HepG2 (cell line): ENCODE measurements around the gene SLC12A1. TPM values are rescaled to one million over a fixed set of nuclear protein-coding genes. Genes with fewer than 3 reads are reported as not detected.

Experiments
- ATAC-seq: fragments of 200-7000 bp; cut with Tn5 transposase; 3 replicates; pipeline ENCODE4 v1.9.1; 2020; ENCODE audit warnings: mild to moderate bottlenecking, moderate library complexity
- BruUV-seq: library from RNA; stranded (reverse); fragments of 400-500 nt; replicated peaks from 2 replicates; lab custom pipeline; 2021; lab: Mats Ljungman, UMichigan
- CTCF ChIA-PET: fragments of 300-600 bp; formaldehyde crosslinking; extraction: SDS; loops from one replicate; lab custom pipeline; 2021; ENCODE audit warnings: low total read pairs, inconsistent platforms, low intra/inter-chr PET ratio; lab: Yijun Ruan, JAX
- POLR2A ChIA-PET: fragments of 350-600 bp; sonication (Branson Sonifier 250); formaldehyde crosslinking; loops from one replicate; lab custom pipeline; 2020; ENCODE audit warnings: antibody characterized with exemption, inconsistent platforms; lab: Yijun Ruan, JAX
- DNase-seq: peaks from one replicate; pipeline ENCODE4 v3.0.0-alpha.2; 2015; ENCODE audit warnings: low spot score
- FAIRE-seq: peaks from 3 replicates; lab custom pipeline; 2011; peaks lifted over from hg19 to GRCh38; lab: Jason Lieb, UNC
- H2AFZ ChIP-seq: one replicate; pipeline ENCODE4 v1.6.1; 2011; ENCODE audit warnings: low read length, inconsistent platforms
- H3K27ac ChIP-seq: fragments of 300-600 bp; 3 replicates; pipeline ENCODE4 v1.8.0; 2011; ENCODE audit warnings: mixed run types, mild to moderate bottlenecking, mixed read lengths, low read length, inconsistent platforms; ENCODE audit not compliant: insufficient read depth; ENCODE audit errors: extremely low read length
- H3K27me3 ChIP-seq, 2 experiments: fragments of 200-600 bp in 1 of 2; 2 replicates in 1 of 2; 3 replicates in 1 of 2; pipeline versions ENCODE4 v1.6.0 to v1.8.0; 2011; ENCODE audit warnings: low read length in 2 of 2, mild to moderate bottlenecking in 2 of 2, moderate library complexity in 2 of 2, inconsistent platforms in 1 of 2; ENCODE audit not compliant: insufficient read depth in 2 of 2, control insufficient read depth in 1 of 2
- H3K36me3 ChIP-seq, 2 experiments: fragments of 200-600 bp in 1 of 2; replicated peaks in 1 of 2; 2 replicates in 1 of 2; 3 replicates in 1 of 2; pipeline versions ENCODE4 v1.5.1 to v1.8.0; 2011; ENCODE audit warnings: low read length in 2 of 2, inconsistent platforms in 1 of 2; ENCODE audit not compliant: insufficient read depth in 2 of 2, control insufficient read depth in 1 of 2
- H3K4me1 ChIP-seq: 2 replicates; pipeline ENCODE4 v1.5.1; 2012; ENCODE audit warnings: low read length, inconsistent platforms; ENCODE audit not compliant: insufficient read depth
- H3K4me2 ChIP-seq: 2 replicates; pipeline ENCODE4 v1.6.0; 2011; ENCODE audit warnings: low read depth, low read length, inconsistent platforms
- H3K4me3 ChIP-seq, 3 experiments: fragments of 200-600 bp in 1 of 3; sonication (generic), shearing (Covaris generic) in 1 of 3; replicated peaks in 1 of 3; 2 replicates each; pipeline ENCODE4 v1.5.1; 2011 to 2016; ENCODE audit warnings: low read length in 3 of 3, inconsistent platforms in 2 of 3, low read depth in 2 of 3, mild to moderate bottlenecking in 2 of 3, control low read depth in 1 of 3, mixed read lengths in 1 of 3; ENCODE audit not compliant: insufficient read depth in 1 of 3
- H3K79me2 ChIP-seq: one replicate; pipeline ENCODE4 v1.6.1; 2011; ENCODE audit warnings: low read length, inconsistent platforms; ENCODE audit not compliant: insufficient read depth
- H3K9ac ChIP-seq: 2 replicates; pipeline ENCODE4 v1.6.0; 2011; ENCODE audit warnings: mild to moderate bottlenecking, low read depth, low read length, inconsistent platforms; ENCODE audit not compliant: insufficient read depth
- H3K9me3 ChIP-seq: 2 replicates; pipeline ENCODE4 v1.5.1; 2012; ENCODE audit warnings: mild to moderate bottlenecking, low read length
- H4K20me1 ChIP-seq: 2 replicates; pipeline ENCODE4 v1.6.0; 2011; ENCODE audit warnings: inconsistent platforms, mild to moderate bottlenecking, low read length, moderate library complexity; ENCODE audit not compliant: insufficient read depth
- AGO2 ChIP-seq: fragments of 200-400 bp; formaldehyde crosslinking; optimal IDR thresholded peaks from 2 replicates; pipeline ENCODE3; 2017; ENCODE audit warnings: mild to moderate bottlenecking, low read depth, low read length, moderate library complexity
- ARNT ChIP-seq: fragments of 450-650 bp; IDR thresholded peaks from 2 replicates; pipeline ENCODE4 v1.6.1; 2017
- DNMT3B ChIP-seq: conservative IDR thresholded peaks from 2 replicates; pipeline ENCODE4 v1.6.1; 2016; ENCODE audit warnings: missing biosample characterization, control low read depth
- FOSL2 ChIP-seq: sonication (generic); formaldehyde crosslinking; IDR thresholded peaks from 2 replicates; pipeline ENCODE4 v1.4.0; 2020; ENCODE audit warnings: missing genetic modification reagents
- FOXA1 ChIP-seq, 2 experiments: fragments of 450-650 bp in 1 of 2; sonication (generic) in 1 of 2; formaldehyde crosslinking in 1 of 2; IDR thresholded peaks; 2 replicates each; pipeline versions ENCODE4 v1.4.0 to v1.6.1; 2016 to 2020; ENCODE audit warnings: missing genetic modification reagents in 1 of 2
- IKZF4 ChIP-seq: sonication (generic); formaldehyde crosslinking; IDR thresholded peaks from 2 replicates; pipeline ENCODE4 v1.5.1; 2020; ENCODE audit warnings: borderline replicate concordance, mild to moderate bottlenecking, low read depth, missing genetic modification reagents; ENCODE audit errors: not compliant biosample characterization
- NR2C2 ChIP-seq: sonication (generic); formaldehyde crosslinking; IDR thresholded peaks from 2 replicates; pipeline ENCODE4 v1.4.0; 2020; ENCODE audit warnings: missing genetic modification reagents, mild to moderate bottlenecking, moderate library complexity, borderline replicate concordance
- SIN3A ChIP-seq: IDR thresholded peaks from 2 replicates; pipeline ENCODE4 v1.6.1; 2011; ENCODE audit warnings: low read depth, mild to moderate bottlenecking, control low read depth, low read length, borderline replicate concordance
- ZBTB20 ChIP-seq: sonication (generic); formaldehyde crosslinking; IDR thresholded peaks from 2 replicates; pipeline ENCODE4 v1.8.1; 2023; ENCODE audit warnings: missing genetic modification reagents, low read depth, mild to moderate bottlenecking, borderline replicate concordance
- ZNF251 ChIP-seq: sonication (generic); formaldehyde crosslinking; IDR thresholded peaks from 2 replicates; pipeline ENCODE4 v1.9.0; 2021; ENCODE audit warnings: mild to moderate bottlenecking, missing genetic modification reagents
- ZNF30 ChIP-seq: sonication (generic); formaldehyde crosslinking; IDR thresholded peaks from 2 replicates; pipeline ENCODE4 v1.5.0; 2020; ENCODE audit warnings: mild to moderate bottlenecking, missing genetic modification reagents
- ZNF7 ChIP-seq: IDR thresholded peaks from 2 replicates; pipeline ENCODE4 v1.6.1; 2016; ENCODE audit warnings: missing biosample characterization, missing genetic modification reagents
- WGBS: methylation state at CpG from one replicate; pipeline ENCODE4 v1.1.6; 2017; ENCODE audit warnings: low lambda C conversion rate; 5-methylcytosine and 5-hydroxymethylcytosine counted together
- in situ Hi-C: cut with HindIII; loops from 2 replicates; pipeline ENCODE4 v1.10.0; 2017; ENCODE audit warnings: low pct_unique_long_range_greater_than_20kb; ENCODE audit not compliant: extremely low pct_ligation_motif_present
- intact Hi-C: fragments of 100-400 bp; cut with micrococcal nuclease; formaldehyde crosslinking; loops from one replicate; pipeline ENCODE4 v1.10.0; 2022; ENCODE audit not compliant: unreplicated experiment
- polyA plus RNA-seq, 8 experiments: library from polyadenylated mRNA; depleted of rRNA in 3 of 8; stranded (reverse) in 7 of 8; unstranded in 1 of 8; fragments of >200 nt; fragmentation: Illumina TruSeq in 4 of 8; extraction: Trizol in 4 of 8; gene quantifications; 2 replicates each; pipeline versions ENCODE4 v1.2.1 to v1.2.3, GENCODE V29; 2011 to 2016; ENCODE audit warnings: low read depth in 4 of 8, missing spikeins in 1 of 8, mixed read lengths in 1 of 8; ENCODE audit not compliant: insufficient read depth in 1 of 8
- total RNA-seq, 5 experiments: library from RNA; depleted of rRNA; stranded (reverse); fragments of >200 nt; fragmentation: Illumina TruSeq; extraction: Trizol; gene quantifications; 2 replicates each; pipeline ENCODE4 v1.2.3, GENCODE V29; 2016; ENCODE audit warnings: low read depth in 1 of 5
- TF ChIP-seq, protein P1 (sequence below): sonication (generic); formaldehyde crosslinking; IDR thresholded peaks from 2 replicates; pipeline ENCODE4 v1.4.0; 2020; ENCODE audit warnings: mild to moderate bottlenecking, missing genetic modification reagents
- TF ChIP-seq, protein P2 (sequence below): sonication (generic); formaldehyde crosslinking; IDR thresholded peaks from 2 replicates; pipeline ENCODE4 v1.8.0; 2022; ENCODE audit warnings: missing genetic modification reagents, mild to moderate bottlenecking, inconsistent platforms, borderline replicate concordance

SLC12A1 gene
- total and polyA plus RNA-seq, 2 of the 13 experiments (the other 11 are each of a cell fraction or from before 2014, with no cell fraction given): not detected

DNA sequence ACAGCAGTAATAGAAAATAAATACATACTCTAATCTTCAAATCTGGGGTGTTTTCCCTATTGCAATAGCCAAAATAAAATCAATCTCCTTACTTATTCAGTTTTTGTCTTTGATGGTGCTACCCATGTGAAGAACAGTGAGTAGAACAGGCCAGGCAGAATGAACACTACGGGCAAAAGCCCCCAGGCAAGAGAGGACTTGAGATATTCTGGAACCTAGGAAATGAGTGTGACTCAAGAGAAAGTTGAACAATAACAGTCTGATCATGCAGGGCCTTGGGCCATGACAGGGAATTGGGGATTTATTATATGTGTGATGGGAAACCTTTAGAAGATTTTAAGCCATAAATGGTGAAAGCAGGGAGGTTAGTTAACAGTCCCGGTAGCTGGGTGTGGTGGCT, 111.1 kb downstream of the SLC12A1 start (continued):
- TF ChIP-seq FOSL2 (CRISPR knock-in tag): no peak

DNA sequence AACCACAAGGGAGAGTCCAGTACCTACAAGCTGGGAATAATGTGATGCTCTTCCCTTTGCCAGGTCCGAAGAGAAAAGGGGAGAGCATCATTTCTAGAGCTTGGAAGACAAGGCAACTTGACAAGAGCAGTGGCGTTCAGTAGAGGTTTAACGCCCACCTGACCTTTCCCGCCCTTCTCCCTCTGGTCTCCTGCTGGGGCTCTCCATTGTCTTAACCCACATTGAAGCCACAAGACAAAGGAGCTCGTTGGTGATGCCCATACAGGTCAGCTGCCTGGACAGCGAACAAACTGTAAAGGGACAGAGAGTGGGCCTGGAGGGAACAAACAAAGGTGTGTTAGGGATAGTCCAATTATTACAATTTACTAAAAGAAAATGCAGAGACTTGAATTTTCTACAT, 112.0 kb downstream of the SLC12A1 start:
- no peak for TF ChIP-seq ZNF7 (CRISPR knock-in tag)
- TF ChIP-seq FOXA1 (IDR thresholded peaks at IDR 0.05): no peak
- TF ChIP-seq FOXA1 (CRISPR knock-in tag; IDR thresholded peaks at IDR 0.05): no peak
- no peak for TF ChIP-seq ZNF251 (CRISPR knock-in tag)
- TF ChIP-seq ZNF30 (CRISPR knock-in tag): no peak
- no peak for TF ChIP-seq NR2C2 (CRISPR knock-in tag)
- TF ChIP-seq AGO2: no peak
- TF ChIP-seq, protein P1, sequence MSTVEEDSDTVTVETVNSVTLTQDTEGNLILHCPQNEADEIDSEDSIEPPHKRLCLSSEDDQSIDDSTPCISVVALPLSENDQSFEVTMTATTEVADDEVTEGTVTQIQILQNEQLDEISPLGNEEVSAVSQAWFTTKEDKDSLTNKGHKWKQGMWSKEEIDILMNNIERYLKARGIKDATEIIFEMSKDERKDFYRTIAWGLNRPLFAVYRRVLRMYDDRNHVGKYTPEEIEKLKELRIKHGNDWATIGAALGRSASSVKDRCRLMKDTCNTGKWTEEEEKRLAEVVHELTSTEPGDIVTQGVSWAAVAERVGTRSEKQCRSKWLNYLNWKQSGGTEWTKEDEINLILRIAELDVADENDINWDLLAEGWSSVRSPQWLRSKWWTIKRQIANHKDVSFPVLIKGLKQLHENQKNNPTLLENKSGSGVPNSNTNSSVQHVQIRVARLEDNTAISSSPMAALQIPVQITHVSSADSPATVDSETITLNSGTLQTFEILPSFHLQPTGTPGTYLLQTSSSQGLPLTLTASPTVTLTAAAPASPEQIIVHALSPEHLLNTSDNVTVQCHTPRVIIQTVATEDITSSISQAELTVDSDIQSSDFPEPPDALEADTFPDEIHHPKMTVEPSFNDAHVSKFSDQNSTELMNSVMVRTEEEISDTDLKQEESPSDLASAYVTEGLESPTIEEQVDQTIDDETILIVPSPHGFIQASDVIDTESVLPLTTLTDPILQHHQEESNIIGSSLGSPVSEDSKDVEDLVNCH (CRISPR knock-in tag): no peak
- TF ChIP-seq IKZF4 (CRISPR knock-in tag): no peak
- TF ChIP-seq DNMT3B (CRISPR knock-in tag): no peak
- no peak for TF ChIP-seq ARNT
- no peak for TF ChIP-seq ZBTB20
- TF ChIP-seq, protein P2, sequence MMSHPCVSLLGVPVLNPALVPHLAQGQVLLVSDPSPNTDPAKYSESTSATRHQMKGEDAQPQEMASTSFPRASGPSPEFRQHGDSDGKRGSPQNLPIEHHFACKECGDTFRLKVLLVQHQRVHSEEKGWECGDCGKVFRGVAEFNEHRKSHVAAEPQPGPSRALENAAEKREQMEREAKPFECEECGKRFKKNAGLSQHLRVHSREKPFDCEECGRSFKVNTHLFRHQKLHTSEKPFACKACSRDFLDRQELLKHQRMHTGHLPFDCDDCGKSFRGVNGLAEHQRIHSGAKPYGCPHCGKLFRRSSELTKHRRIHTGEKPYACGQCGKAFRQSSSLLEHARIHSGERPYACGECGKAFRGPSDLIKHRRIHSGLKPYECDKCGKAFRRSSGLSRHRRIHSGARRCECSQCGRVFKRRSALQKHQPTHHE (CRISPR knock-in tag): no peak
- TF ChIP-seq SIN3A: no peak
- no peak for DNase-seq
- POLR2A ChIA-PET: no interaction called here
- ATAC-seq: no peak
- no peaks in the 10 kb centered on the region for H4K20me1 ChIP-seq
- no peak for FAIRE-seq
- no peaks in the 10 kb centered on the region for H3K79me2 ChIP-seq
- intact Hi-C loops (no loop called here), in situ Hi-C loops (no loop called here)
- H3K4me3 ChIP-seq: no peak overlapping the region
- peaks cover 0 to 10% of the 10 kb centered on the region in 2 experiments; a peak in 2 of 5 replicates for H3K27me3 ChIP-seq
- no peaks in the 10 kb centered on the region for H3K36me3 ChIP-seq
- H3K4me1 ChIP-seq: peaks cover 5% of the 10 kb centered on the region; the same call in 1 of the 2 replicates
- H3K9me3 ChIP-seq: no peaks in the 10 kb centered on the region
- no peak overlapping the region for H3K9ac ChIP-seq
- H3K4me2 ChIP-seq: no peak overlapping the region
- H2AFZ ChIP-seq: no peak overlapping the region
- no peak overlapping the region for H3K27ac ChIP-seq
- WGBS: 0% methylated on average over 6 of the region's 6 CpGs
- CTCF ChIA-PET: no interaction called here
- BruUV-seq: no TSS peak
